Ascending aorta (tissue), 2 donors: Measurements from ENCODE around the gene CCL23. TPM values are rescaled to one million over a fixed set of nuclear protein-coding genes. Genes with fewer than 3 reads are reported as not detected.

Source experiments
- DNase-seq, 2 donors: peaks; one replicate each; pipeline ENCODE4 v3.0.0-alpha.2; 2019; ENCODE audit warnings: low spot score in 2 of 2
- H3K27ac ChIP-seq, 2 donors: fragments of 200-600 bp; sonication (generic); one replicate each; pipeline ENCODE4 v1.5.1; 2016 to 2017; ENCODE audit warnings: mild to moderate bottlenecking in 1 of 2
- H3K27me3 ChIP-seq: fragments of 200-600 bp; sonication (generic); one replicate; pipeline ENCODE4 v1.5.1; 2017
- H3K36me3 ChIP-seq, 2 donors: fragments of 200-600 bp; sonication (generic); one replicate each; pipeline ENCODE4 v1.5.1; 2016
- H3K4me1 ChIP-seq, 2 donors: fragments of 200-600 bp; sonication (generic); one replicate each; pipeline ENCODE4 v1.5.1; 2016 to 2017; ENCODE audit warnings: mild to moderate bottlenecking in 1 of 2
- H3K4me3 ChIP-seq, 2 donors: fragments of 200-600 bp; sonication (generic); one replicate each; pipeline ENCODE4 v1.5.1; 2016 to 2017; ENCODE audit warnings: mild to moderate bottlenecking in 1 of 2
- H3K9me3 ChIP-seq, 2 donors: fragments of 200-600 bp; sonication (generic); one replicate each; pipeline ENCODE4 v1.5.1; 2016
- intact Hi-C: fragments of 100-400 bp; cut with DNase I; formaldehyde crosslinking; loops from one replicate; pipeline ENCODE4 v1.15.1; 2023
- total RNA-seq: library from RNA; depleted of rRNA; stranded (reverse); fragments of >200 nt; gene quantifications from one replicate; pipeline ENCODE4 v1.1.0, GENCODE V29; 2016
- TF ChIP-seq, protein P1 (sequence below), 3 experiments: fragments of 200-600 bp in 2 of 3; fragments of 450-650 bp in 1 of 3; sonication (generic) in 2 of 3; IDR thresholded peaks; one replicate each; pipeline ENCODE4 v1.5.1; 2016 to 2019; ENCODE audit warnings: antibody characterized with exemption in 3 of 3, mild to moderate bottlenecking in 1 of 3, moderate library complexity in 1 of 3

The CCL23 gene
- total RNA-seq, 1 donor from 2014 or later: 29.7 TPM

DNA sequence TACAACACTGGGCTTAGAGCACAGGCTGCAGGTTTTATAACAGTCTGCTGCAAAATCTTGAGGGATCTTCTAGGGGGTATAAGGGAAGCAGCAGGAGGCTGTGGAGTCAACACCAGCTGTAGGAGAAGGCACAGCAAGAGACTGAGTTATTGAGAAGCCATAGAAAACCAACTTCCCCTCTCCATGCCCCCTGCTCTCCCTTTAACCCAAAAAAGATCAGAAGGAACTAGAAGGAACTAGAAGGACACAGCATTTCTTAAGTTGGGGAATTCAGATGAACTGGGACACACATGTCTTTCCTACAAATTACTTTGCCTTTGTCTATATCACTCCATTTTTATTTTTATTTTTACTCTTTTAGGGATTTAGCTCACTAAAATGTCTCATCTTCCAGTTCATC lies 40.1 kb upstream of the CCL23 start:
- DNase-seq: no peak
- Histone ChIP-seq H3K4me1 (no peaks in the 10 kb centered on the region), H3K36me3 (no peaks in the 10 kb centered on the region), H3K27ac (no peak overlapping the region), H3K4me3 (no peak overlapping the region), H3K9me3 (no peaks in the 10 kb centered on the region), H3K27me3 (no peaks in the 10 kb centered on the region)
- intact Hi-C loops: no loop called here
- TF ChIP-seq, protein P1, sequence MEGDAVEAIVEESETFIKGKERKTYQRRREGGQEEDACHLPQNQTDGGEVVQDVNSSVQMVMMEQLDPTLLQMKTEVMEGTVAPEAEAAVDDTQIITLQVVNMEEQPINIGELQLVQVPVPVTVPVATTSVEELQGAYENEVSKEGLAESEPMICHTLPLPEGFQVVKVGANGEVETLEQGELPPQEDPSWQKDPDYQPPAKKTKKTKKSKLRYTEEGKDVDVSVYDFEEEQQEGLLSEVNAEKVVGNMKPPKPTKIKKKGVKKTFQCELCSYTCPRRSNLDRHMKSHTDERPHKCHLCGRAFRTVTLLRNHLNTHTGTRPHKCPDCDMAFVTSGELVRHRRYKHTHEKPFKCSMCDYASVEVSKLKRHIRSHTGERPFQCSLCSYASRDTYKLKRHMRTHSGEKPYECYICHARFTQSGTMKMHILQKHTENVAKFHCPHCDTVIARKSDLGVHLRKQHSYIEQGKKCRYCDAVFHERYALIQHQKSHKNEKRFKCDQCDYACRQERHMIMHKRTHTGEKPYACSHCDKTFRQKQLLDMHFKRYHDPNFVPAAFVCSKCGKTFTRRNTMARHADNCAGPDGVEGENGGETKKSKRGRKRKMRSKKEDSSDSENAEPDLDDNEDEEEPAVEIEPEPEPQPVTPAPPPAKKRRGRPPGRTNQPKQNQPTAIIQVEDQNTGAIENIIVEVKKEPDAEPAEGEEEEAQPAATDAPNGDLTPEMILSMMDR (IDR thresholded peaks at IDR 0.05): no peak

DNA sequence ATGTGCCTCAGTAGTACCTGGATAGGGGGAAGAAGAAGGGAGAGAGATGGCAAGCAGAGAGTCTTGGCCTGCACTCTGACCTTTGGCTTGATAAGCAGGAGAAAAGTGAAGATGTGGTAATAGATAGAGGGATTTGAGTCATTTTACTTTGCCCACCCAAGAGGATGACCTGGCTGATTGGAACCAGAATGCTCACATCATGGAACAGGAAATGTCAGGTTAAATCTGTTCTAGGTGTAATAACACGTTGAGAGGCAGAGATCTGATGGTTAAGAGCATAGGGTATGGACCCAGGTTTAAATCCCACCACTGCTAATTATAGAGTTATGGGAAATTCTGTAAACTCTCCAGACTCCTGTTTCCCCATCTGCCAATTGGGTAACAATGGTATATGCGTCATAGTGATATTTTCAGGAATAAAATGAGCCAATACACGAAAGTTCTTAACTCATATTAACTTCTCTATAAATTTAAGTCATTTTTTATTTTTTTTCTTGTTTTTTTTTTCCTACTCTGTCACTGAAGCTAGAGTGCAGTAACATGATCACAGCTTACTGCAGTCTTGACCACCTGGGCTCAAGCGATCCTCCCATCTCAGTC lies 38.2 kb upstream of the CCL23 start:
- Histone ChIP-seq H3K4me3 (no peak overlapping the region), H3K27ac (no peak overlapping the region), H3K36me3 (no peaks in the 10 kb centered on the region), H3K4me1 (no peaks in the 10 kb centered on the region), H3K9me3 (no peaks in the 10 kb centered on the region), H3K27me3 (no peaks in the 10 kb centered on the region)
- intact Hi-C loops: no loop called here
- no peak for DNase-seq
- TF ChIP-seq, protein P1 (IDR thresholded peaks at IDR 0.05): no peak

DNA sequence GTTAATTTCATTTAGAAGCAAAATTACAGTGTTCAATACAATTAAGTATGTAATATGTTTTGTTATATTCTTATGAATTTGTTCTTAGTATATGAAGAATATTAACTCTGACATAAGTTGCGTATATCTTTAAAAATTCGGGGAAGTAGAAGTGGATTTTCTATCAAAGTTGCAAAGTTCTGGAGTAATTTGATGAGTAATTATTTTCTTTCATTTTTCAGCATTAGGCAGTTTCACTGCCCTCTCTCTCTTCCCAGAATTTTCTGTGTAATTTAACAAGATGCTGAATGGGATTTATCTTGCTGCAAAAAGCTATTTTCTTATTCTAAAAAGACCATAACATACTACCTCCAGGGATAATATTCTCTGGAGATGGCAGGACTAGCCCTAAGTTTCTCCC lies 37.4 kb upstream of the CCL23 start:
- Histone ChIP-seq H3K4me1 (no peaks in the 10 kb centered on the region), H3K4me3 (no peak overlapping the region), H3K27ac (no peak overlapping the region), H3K36me3 (no peaks in the 10 kb centered on the region), H3K27me3 (no peaks in the 10 kb centered on the region), H3K9me3 (peaks cover 0 to 5% of the 10 kb centered on the region in 2 donors)
- TF ChIP-seq, protein P1 (IDR thresholded peaks at IDR 0.05): no peak
- DNase-seq: no peak
- intact Hi-C loops: no loop called here

DNA sequence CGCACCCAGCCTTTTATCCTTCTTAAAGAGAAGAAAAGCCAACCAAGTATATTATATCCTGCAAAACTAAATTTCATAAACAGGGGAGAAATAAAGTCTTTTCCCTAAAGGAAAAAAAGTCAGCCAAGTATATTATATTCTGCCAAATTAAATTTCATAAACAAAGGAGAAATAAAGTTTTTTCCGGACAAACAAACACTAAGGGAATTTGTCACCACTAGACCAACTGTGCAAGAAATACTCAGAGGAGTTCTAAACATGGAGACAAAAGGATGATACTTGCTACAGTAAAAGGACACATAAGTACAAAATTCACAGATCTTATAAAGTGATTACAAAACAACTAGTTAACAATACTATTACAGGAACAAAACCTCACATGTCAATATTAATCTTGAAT lies 31.9 kb upstream of the CCL23 start:
- Histone ChIP-seq H3K27ac (no peak overlapping the region), H3K4me1 (no peaks in the 10 kb centered on the region), H3K9me3 (peaks cover 5 to 21% of the 10 kb centered on the region in 2 donors), H3K36me3 (no peaks in the 10 kb centered on the region), H3K4me3 (no peak overlapping the region), H3K27me3 (no peaks in the 10 kb centered on the region)
- DNase-seq: no peak
- TF ChIP-seq, protein P1 (IDR thresholded peaks at IDR 0.05): no peak
- intact Hi-C loops: no loop called here

DNA sequence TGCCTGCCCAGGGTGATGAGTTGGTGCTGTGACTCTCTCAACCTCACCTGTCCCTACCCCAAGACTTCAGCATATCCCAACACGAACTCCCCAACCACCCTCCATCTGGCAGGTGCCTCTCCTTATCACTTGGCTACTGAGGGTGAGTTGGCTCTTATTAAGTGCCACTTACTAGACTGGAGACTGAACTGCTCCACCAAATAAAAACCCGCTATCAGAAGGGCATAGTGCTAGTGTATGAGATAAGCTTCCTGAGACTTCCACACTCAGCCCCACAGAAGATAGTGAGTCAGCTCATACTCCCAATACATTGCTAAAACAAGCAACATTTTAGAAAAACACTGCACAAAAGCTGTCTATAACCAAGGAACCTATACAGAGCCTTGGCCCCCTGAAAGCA lies 30.3 kb upstream of the CCL23 start:
- peaks cover 5 to 21% of the 10 kb centered on the region in 2 donors for H3K9me3 ChIP-seq
- no peaks in the 10 kb centered on the region for H3K4me1 ChIP-seq
- no peak overlapping the region for H3K27ac ChIP-seq
- no peaks in the 10 kb centered on the region for H3K27me3 ChIP-seq
- no peak overlapping the region for H3K4me3 ChIP-seq
- intact Hi-C loops: no loop called here
- no peak for DNase-seq
- no peaks in the 10 kb centered on the region for H3K36me3 ChIP-seq
- TF ChIP-seq, protein P1 (IDR thresholded peaks at IDR 0.05): no peak

DNA sequence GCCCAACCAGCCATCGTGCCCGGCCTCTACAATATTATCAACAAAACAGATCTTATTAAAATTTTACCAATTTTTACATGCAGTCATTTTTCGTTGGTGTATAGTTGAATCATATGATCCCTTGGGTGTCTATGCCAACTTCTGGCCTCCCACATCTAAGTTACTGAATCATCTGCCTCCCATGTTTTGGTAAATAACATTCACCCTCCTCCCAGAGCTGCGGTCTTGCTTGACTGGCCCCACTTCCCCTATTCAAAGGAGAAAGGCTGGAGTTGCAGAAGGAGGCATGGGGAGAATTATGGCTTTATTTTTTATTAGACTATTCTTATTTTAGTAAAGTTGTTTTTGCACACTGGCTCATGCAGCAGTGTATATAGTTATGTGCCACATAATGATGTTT lies 18.5 kb upstream of the CCL23 start:
- Histone ChIP-seq H3K4me3 (no peak overlapping the region), H3K27me3 (no peaks in the 10 kb centered on the region), H3K36me3 (no peaks in the 10 kb centered on the region), H3K27ac (no peak overlapping the region), H3K4me1 (no peaks in the 10 kb centered on the region), H3K9me3 (no peaks in the 10 kb centered on the region)
- TF ChIP-seq, protein P1 (IDR thresholded peaks at IDR 0.05): no peak
- intact Hi-C loops: no loop called here
- DNase-seq: no peak
